Effector CD4-positive, alpha-beta T cell (primary cell): ENCODE results near the gene CD300E.
"Not testable (repeated sequence)": the region's sequence is repeated elsewhere in the genome, so short reads cannot be mapped to it uniquely, and the experiment has no call there.

Experiments
- DNase-seq: peaks from one replicate; pipeline ENCODE4 v3.0.0-alpha.2; 2020

CD300E gene

DNA sequence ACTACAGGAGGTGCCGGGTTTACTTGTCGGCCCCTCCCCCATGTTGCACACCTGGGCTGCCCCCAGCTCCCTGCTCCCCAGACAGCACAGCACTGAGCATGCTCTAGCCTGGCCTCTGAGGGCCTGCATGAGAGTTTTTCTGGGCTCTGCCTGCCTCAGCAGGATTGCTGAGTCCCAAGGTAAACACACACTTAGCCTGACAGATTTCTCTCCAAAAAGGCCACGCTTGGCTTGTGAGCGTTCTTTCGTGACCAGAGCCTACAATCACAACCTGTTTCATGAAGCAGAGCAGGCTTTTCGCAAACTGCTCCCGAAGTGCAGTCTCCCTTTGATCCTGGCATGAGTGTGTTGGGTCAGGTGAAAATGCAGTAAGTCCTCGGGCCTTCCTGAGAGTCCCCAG is 9.8 kb upstream of the CD300E start:
- DNase-seq, result no peak

DNA sequence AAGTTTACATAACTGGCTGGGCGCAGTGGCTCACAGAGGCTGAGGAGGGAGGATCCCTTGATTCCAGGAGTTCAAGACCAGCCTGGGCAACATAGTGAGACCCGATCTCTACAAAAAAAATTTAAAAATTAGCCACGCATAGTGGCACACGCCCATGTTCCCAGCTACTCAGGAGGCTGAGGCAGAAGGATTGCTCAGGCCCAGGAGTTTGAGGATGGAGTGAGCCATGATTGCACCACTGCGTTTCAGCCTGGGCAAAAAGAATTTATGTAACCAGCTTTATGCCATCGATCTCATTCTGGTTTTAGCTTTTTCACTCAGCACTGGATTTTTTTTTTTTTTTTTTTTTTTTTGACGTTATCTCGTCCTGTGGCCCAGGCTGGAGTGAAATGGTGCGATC is 9.1 kb upstream of the CD300E start:
- DNase-seq, result no peak

DNA sequence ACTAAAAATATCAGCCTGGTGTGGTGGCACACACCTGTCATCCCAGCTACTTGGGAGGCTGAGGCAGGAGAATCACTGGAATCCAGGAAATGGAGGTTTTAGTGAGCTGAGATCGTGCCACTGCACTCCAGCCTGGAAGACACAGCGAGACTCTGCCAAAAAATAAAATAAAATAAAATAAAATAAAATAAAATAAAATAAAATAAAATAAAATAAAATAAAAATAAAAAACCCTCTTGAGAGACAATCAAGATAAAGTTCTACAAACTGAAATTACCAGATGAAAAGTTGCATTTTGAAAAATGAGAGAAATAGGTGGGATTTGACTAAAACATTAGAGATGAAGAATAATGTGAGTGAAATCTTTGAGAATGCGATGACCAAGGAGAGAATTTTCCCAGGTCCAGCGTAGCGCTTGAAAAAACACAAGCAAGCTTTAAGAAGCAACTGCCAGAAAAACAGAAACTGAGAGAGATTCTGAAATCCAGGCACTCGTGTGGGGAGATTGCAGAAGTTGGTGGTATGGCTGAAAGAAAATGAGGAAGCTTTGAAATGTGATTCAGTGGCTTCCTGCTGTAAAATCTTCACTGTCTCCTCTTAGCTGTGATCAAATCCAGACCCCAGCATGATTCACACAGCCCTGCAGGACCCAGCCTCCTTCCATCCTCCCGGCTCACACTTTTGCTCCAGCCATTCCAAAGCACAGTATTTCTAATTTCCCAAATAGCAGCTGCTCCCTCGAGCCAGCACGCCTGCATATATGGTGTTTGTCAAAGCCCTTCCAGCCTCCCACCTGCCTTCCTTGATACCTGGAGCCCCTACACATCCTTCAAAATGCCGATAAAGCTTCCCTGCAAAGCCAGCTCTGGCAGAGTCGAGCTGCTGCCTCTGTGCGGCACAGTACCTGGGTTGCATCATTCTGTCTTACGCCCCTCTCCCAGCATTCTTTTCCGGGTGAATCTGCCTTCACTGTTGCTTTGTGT is 8.2 kb upstream of the CD300E start:
- DNase-seq, result no peak

GRCh38 chr17:74630251-74630650 is 6.7 kb upstream of the CD300E start:
- DNase-seq, result not testable (repeated sequence)

DNA sequence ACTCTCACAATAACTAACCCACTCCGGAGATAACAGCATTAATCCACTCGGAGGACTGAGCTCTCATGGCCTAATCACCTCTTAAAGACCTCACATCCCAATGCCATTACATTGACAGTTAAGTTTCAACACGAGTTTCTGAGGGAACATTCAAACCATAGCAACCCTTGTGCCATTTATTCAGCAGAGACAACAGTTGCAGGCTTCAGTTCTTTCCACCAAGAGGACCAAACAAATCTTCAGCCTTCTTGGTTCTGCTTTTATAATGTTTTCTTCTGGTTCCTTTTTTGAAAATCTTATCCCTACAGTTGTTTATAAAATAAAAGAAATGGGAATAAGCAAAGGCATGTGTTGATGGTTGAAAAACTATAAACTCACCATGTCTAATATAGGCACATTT is 2.1 kb upstream of the CD300E start:
- no peak for DNase-seq

- no peak for DNase-seq
Observed at GRCh38 chr17:74624131-74624530, 593 bp upstream of the CD300E start.

DNA sequence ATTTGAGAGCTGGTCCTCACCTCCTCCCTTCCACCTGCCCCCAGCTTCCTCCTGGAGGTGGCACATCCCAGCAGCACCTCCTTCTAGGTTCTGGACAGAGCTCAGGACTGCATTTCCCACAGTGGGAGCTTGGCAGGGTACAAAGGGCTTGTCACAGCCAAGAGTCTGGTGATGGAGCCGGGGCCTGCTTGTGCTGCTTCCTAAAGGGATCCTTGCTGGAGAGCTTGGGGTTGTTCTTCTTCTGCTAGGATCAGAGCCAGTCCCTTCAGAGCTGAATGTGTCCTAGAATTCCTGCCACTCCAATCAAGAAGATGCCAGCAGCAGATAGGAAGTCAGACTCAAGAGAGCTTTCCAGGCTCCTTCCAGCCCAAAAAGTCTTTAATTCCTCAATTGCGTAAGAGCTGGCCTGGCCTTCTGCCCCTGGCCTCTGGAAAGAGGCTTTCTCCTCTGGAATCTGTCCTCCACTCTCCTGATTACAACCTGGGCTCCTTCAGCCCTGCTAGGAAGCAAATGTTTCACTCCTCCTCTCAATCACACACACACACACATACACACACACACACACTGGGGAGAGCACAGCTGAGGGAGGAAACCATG is 4.4 kb downstream of the CD300E start:
- DNase-seq, result no peak

- no peak for DNase-seq
Observed at GRCh38 chr17:74618451-74618850, 5.1 kb downstream of the CD300E start.

GRCh38 chr17:74616696-74617095 is 6.8 kb downstream of the CD300E start:
- DNase-seq, result no peak

DNA sequence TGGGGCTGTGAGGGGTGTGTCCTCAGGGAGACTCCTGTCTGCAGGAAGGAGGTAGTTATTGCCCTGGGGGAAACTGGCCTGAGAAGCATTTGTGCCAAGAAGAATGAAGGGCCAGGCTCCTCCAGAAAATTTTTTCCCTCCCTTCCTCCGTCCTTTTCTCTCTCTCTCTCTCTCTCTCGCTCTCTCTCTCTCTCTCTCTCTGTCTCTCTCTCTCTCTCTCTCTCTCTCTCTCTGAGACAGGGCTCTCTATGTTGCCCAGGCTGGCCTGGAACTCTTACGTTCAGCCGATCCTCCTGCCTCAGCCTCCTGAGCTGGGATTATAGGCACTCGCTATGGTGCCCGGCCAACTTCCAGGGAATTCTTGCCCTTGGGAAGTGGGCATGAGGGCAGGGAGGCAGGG is 11.5 kb downstream of the CD300E start:
- no peak for DNase-seq

- no peak for DNase-seq
Observed at GRCh38 chr17:74610108-74610507, 13.4 kb downstream of the CD300E start.

- no peak for DNase-seq
Observed at GRCh38 chr17:74608511-74608910, 15.0 kb downstream of the CD300E start.

GRCh38 chr17:74607221-74607620 is 16.3 kb downstream of the CD300E start:
- no peak for DNase-seq

DNA sequence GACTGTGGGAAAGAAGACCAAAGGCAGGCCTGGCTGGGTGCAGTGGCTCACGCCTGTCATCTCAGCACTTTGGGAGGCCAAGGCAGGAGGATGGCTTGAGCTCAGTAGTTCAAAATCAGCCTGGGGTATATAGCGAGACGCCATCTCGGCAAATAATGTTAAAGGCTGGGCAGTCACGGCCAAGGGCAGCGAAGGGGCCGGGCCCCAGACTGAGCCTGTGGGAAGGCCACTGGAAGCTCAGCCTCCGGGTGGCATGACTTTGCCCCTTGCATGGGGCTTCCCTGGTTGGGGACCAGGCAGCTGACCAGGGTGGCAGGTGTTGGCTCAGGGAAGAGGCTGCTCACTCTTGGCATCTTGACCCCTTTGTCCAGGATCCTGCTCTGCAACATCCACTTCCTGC is 17.5 kb downstream of the CD300E start:
- no peak for DNase-seq

GRCh38 chr17:74605361-74605760 is 18.2 kb downstream of the CD300E start:
- no peak for DNase-seq

DNA sequence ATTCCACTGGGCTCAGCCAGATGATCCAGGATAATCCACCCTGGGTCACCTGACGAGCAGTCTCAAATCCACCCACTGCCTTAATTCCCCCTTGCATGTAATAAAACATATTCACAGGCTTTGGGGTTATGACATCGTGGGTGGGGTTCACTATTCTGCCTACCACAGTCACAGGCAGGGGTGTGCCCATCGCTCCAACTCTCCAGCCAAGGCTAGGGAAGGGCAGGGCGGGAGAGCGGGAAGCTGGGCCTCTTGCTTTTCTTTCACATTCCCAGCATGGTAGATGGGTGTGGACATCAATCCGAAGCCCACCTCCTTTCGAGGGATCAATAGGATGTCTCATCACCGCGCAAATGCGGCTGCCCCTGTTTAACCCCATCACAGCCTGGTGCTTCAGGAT is 18.8 kb downstream of the CD300E start:
- DNase-seq, result no peak

DNA sequence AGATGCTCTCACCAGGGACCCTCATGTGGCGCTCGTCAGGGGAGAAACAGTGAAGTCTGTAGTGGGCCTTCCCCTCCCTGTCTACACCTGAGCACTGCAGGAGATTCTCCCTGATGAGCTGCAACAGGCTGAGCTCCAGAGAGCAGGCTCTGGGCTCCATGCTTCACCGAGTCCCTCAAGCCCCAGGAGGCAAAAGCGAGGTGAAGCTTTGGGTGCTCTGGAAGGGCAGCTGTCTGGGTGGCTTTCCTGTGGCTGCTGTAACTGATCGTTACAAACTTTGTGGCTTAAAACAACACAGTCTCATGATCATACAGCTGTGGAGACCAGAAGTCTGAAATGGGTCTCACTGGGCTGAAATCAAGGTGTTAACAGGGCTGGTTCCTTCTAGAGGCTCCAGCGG is 19.3 kb downstream of the CD300E start:
- no peak for DNase-seq

GRCh38 chr17:74603746-74604145 is 19.8 kb downstream of the CD300E start:
- no peak for DNase-seq

DNA sequence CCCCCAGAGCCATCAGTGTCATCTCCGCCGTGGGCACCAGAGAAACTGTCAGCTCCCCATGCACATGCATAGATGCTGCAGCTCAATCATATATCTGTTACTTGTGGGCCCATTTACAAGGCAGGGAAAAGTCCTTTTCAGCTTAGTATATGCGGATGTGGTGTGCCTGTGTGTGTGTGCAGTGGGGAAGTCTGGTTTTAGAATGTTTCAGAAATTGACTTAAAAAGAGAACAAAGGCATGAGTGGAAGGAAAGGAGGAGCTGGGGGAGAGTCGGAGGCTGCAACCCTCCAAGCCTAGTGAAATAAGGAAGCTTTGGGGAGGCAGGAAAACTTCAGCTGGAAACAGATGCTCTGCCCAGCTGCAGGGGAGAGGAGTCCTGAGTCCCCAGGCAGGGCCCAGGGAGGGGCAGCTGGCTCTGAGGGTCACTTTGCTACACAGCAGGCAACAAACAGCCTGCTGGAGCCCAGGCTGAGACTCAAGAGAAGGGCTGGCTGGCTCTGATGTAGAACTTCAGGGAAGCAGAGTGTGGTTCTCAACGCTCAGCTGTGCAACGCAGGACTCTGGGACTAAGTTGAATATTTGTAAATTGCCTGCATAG is 20.4 kb downstream of the CD300E start:
- DNase-seq, result no peak

DNA sequence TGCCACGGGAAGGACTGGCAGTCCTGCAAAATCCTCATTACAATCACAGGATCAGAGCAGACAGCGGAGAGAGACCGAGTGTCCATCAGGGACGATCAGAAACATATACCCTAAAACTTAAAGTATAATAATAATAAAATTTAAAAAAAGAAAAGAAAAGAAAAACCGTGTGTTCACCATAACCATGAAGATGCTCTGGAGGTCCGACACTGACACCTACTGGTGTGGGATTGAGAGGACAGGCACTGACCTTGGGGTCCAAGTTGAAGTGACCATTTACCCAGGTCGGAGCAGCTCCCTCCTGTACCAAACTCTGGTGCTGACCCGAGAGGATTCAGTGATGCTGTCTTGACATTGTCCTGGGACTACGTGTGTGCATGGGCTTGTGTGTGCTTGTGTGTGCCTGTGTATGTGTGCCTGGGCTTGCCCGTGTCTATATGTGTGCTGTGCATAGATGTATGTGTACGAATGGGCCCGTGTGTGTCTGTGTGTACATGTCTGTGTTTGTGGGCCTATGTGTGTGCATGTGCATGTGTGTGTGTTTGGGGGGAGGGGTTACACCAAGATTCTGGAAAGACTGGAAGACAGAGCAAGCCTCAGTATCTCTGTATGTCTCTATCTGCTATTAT is 21.5 kb downstream of the CD300E start:
- no peak for DNase-seq

DNA sequence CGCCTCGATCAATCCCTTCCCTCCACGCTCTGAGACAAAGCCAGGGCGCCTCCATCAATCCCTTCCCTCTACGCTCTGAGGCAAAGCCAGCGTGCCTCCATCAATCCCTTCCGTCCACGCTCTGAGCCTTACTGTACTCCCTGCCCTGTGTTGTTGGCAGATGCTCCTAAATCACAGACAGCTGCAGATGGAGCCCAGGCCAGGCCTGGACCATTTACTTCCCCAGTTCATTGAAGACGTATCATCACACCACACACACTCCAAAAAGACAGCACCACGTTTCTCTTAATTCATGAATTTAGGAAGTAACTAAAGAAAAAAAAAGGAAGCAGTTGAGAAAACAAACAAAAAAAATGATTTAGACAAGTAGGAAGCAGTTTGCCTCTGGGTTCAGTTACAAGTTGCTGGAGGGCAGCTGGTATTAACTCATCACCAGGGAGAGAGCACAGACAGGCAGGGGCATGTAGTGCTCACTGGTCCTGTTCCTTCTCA is 24.0 kb downstream of the CD300E start:
- no peak for DNase-seq

DNA sequence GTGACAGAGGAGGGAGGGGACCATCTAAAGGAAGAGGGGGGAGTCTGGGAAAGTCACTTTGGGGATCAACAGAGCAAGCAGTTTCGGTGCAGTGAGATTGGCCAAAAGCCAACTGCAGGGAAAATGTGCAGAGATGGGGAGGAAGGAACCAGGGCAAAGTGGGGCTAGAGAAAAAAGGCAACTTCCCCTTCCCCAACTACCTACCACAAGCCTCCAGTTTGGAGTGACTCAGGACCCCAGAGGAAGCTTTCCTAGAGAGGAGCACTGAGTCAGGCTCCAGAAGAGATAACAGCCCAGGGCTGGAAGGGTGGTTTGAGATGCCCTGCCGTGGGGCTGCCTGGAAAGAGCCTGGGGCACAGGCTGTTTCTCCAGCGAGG is 24.5 kb downstream of the CD300E start:
- DNase-seq, result no peak

- DNase-seq, result no peak
Observed at GRCh38 chr17:74598346-74599022, 25.1 kb downstream of the CD300E start.
